Ectodermal cell (in vitro differentiated cells): ENCODE measurements around the gene TTC27.
"Not testable (repeated sequence)": the region's sequence is repeated elsewhere in the genome, so short reads cannot be mapped to it uniquely, and the experiment has no call there.

Experiments
- H3K27ac ChIP-seq: 2 replicates; pipeline ENCODE4 v1.7.0; 2013; ENCODE audit warnings: mild to moderate bottlenecking, low read depth, low read length; ENCODE audit not compliant: insufficient read depth, poor library complexity, severe bottlenecking
- H3K27me3 ChIP-seq: 2 replicates; pipeline ENCODE4 v1.7.0; 2013; ENCODE audit warnings: mild to moderate bottlenecking, low read length; ENCODE audit not compliant: insufficient read depth, control insufficient read depth, poor library complexity, severe bottlenecking
- H3K36me3 ChIP-seq: one replicate; pipeline ENCODE4 v1.7.0; 2013; ENCODE audit warnings: low read length; ENCODE audit not compliant: control insufficient read depth, insufficient read depth
- H3K4me1 ChIP-seq: one replicate; pipeline ENCODE4 v1.7.0; 2013; ENCODE audit warnings: low read length; ENCODE audit not compliant: control insufficient read depth, insufficient read depth
- H3K4me3 ChIP-seq: 2 replicates; pipeline ENCODE4 v1.7.0; 2013; ENCODE audit warnings: low read depth, low read length, control low read depth; ENCODE audit not compliant: insufficient read depth
- H3K9me3 ChIP-seq: 2 replicates; pipeline ENCODE4 v1.7.0; 2013; ENCODE audit warnings: mild to moderate bottlenecking, low read length, moderate library complexity; ENCODE audit not compliant: control insufficient read depth
- WGBS, 2 experiments: methylation state at CpG; one replicate each; pipeline ENCODE4 v1.1.7; 2013; ENCODE audit warnings: missing lambda C conversion rate in 2 of 2; 5-methylcytosine and 5-hydroxymethylcytosine counted together

Gene TTC27

DNA sequence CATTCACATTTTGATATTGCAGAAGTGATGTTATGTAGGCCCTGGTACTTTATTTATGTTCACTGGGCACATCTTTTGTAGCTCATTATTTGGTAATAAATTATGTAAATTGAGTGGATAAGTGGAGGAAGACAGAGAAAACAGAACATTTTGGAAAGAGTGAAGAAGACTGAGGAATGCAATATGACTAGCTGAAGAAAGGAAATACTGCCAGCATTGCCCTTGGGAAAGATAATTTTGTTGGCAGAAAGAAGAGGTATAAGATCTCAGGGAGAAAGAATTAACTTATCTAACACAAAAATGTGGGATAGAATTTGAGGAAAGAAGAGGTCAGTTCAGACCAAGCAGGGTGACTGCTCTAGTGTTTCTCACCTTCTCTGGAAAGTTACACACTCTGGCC is 118.8 kb downstream of the TTC27 start:
- Histone ChIP-seq H3K27ac (no peak overlapping the region), H3K36me3 (no peaks in the 10 kb centered on the region), H3K27me3 (no peaks in the 10 kb centered on the region), H3K4me3 (no peak overlapping the region), H3K9me3 (no peaks in the 10 kb centered on the region), H3K4me1 (no peaks in the 10 kb centered on the region)

- H3K27me3 ChIP-seq, result no peaks in the 10 kb centered on the region
- no peak overlapping the region for H3K4me3 ChIP-seq
- H3K4me1 ChIP-seq, result no peaks in the 10 kb centered on the region
- H3K36me3 ChIP-seq, result no peaks in the 10 kb centered on the region
- H3K27ac ChIP-seq, result no peak overlapping the region
- WGBS, 2 experiments, result 95 to 100% methylated on average over 1 of the region's 1 CpG
- H3K9me3 ChIP-seq, result no peaks in the 10 kb centered on the region
These were observed 120.3 kb downstream of the TTC27 start for GRCh38 chr2:32748158-32748557.

- H3K9me3 ChIP-seq, result no peaks in the 10 kb centered on the region
- H3K4me1 ChIP-seq, result no peaks in the 10 kb centered on the region
- H3K27me3 ChIP-seq, result no peaks in the 10 kb centered on the region
- no peak overlapping the region for H3K4me3 ChIP-seq
- no peak overlapping the region for H3K27ac ChIP-seq
- H3K36me3 ChIP-seq, result no peaks in the 10 kb centered on the region
These were observed 123.0 kb downstream of the TTC27 start for GRCh38 chr2:32750880-32751279.

DNA sequence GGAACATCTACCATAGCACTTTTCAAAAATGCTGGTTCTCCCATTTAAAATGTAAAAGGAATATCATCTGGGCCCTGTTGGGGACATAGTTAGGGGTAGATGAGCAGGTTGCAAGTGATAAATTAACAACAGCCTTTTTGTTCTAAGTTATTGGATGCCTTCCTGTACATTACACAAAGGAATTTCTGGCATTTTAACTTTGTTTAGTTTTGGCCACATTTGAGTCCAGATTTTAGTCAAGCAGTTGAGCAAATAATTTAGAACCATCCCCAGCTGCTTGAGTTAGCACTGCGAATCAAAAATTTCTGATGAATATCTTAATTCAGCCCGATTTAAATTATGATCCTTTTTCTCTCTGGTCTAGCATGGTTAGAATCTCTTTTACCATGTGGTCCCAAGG is 124.4 kb downstream of the TTC27 start:
- Histone ChIP-seq H3K9me3 (no peaks in the 10 kb centered on the region), H3K36me3 (no peaks in the 10 kb centered on the region), H3K4me1 (no peaks in the 10 kb centered on the region), H3K27me3 (no peaks in the 10 kb centered on the region), H3K4me3 (no peak overlapping the region), H3K27ac (no peak overlapping the region)
- WGBS, 2 experiments, result 69 to 79% methylated on average over 2 of the region's 2 CpGs

DNA sequence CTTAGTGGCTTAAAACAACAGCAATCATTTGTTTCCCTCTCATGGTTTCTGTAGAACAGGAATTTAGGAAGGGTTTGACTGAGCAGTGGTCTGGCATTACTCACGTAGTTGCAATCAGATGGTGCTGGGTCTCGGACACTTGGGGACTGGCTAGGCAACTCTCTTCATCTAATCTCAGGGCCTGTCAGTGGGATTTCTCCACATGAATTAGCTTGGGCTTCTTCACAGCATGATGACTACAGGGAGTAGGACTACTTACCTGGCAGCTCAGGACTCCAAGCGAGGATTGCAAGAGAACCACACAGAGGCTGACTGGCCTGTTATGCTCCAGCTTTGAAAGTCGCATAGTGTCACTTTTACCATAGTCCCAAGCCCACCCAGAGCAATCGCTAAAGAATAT is 125.1 kb downstream of the TTC27 start:
- Histone ChIP-seq H3K27me3 (no peaks in the 10 kb centered on the region), H3K9me3 (no peaks in the 10 kb centered on the region), H3K4me3 (no peak overlapping the region), H3K4me1 (no peaks in the 10 kb centered on the region), H3K27ac (no peak overlapping the region), H3K36me3 (no peaks in the 10 kb centered on the region)
- WGBS, 2 experiments, result 93 to 94% methylated on average over 4 to 5 of the region's 5 CpGs

DNA sequence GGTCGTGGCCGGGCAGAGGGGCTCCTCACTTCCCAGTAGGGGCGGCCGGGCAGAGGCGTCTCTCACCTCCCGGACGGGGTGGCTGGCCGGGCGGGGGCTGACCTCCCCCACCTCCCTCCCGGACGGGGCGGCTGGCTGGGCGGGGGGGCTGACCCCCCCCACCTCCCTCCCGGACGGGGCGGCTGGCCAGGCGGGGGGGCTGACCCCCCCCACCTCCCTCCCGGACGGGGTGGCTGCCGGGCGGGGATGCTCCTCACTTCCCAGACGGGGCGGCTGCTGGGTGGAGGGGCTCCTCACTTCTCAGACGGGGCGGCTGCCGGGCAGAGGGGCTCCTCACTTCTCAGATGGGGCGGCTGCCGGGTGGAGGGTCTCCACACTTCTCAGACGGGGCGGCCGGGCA is 126.8 kb downstream of the TTC27 start:
- H3K36me3 ChIP-seq, H3K4me3 ChIP-seq, H3K27ac ChIP-seq, H3K27me3 ChIP-seq, H3K4me1 ChIP-seq, H3K9me3 ChIP-seq: not testable (repeated sequence)
- 87 to 89% methylated on average over 23 to 27 of the region's 31 CpGs for WGBS, 2 experiments

GRCh38 chr2:32755666-32756065 is 127.8 kb downstream of the TTC27 start:
- 88 to 96% methylated on average over 1 of the region's 1 CpG for WGBS, 2 experiments
- Histone ChIP-seq H3K4me3 (no peak overlapping the region), H3K27ac (no peak overlapping the region), H3K9me3 (no peaks in the 10 kb centered on the region), H3K4me1 (no peaks in the 10 kb centered on the region), H3K36me3 (peaks cover 6% of the 10 kb centered on the region), H3K27me3 (no peaks in the 10 kb centered on the region)

DNA sequence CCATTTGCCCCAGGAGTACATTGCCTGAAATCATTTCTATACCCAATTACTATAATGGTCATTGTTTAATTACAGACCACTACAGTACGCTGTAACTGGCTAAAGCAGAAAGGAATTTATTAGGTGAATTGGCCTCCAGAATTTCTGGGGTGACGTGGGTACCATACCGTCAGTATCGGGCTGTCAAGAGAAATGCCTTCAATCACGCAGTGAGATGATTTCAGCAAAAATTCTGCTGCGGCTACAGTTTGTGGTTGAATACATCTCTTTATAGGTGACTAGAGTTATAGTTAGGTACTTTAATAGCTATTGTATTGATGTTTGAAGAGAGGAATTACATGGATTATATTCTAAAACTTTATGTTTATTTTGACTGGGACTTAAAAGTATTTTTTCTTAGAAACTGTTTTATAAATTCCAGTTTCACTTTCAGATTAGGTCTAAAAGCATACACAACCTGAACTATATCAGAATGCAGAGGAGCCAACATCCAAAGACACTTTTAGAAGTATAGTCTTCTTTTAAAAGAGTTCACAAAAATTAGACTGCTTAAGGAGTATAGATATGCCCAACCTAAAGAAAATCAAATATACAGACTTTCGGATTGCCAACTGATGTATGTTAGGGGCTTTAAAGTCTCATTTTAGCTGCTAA is 128.4 kb downstream of the TTC27 start:
- H3K9me3 ChIP-seq, result no peaks in the 10 kb centered on the region
- H3K4me3 ChIP-seq, result no peak overlapping the region
- H3K4me1 ChIP-seq, result no peaks in the 10 kb centered on the region
- no peaks in the 10 kb centered on the region for H3K27me3 ChIP-seq
- H3K27ac ChIP-seq, result no peak overlapping the region
- 94 to 96% methylated on average over 7 of the region's 7 CpGs for WGBS, 2 experiments
- peaks cover 6% of the 10 kb centered on the region for H3K36me3 ChIP-seq

DNA sequence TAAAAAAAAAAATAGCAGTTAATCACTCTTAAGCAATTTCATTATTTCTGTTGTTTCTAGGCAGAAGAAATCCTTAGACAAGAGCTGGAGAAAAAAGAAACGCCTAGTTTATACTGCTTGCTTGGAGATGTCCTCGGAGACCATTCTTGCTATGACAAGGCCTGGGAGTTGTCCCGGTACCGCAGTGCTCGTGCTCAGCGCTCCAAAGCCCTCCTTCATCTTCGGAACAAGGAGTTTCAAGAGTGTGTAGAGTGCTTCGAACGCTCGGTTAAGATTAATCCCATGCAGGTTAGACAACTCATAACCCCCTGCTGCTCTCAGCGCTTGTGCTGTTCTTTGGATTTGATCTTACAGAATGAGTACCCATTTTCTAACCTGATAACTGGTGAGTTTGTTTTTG is 130.4 kb downstream of the TTC27 start:
- Histone ChIP-seq H3K27ac (no peak overlapping the region), H3K36me3 (peaks cover 6% of the 10 kb centered on the region), H3K9me3 (no peaks in the 10 kb centered on the region), H3K4me3 (no peak overlapping the region), H3K4me1 (no peaks in the 10 kb centered on the region), H3K27me3 (no peaks in the 10 kb centered on the region)
- 94 to 96% methylated on average over 11 of the region's 11 CpGs for WGBS, 2 experiments

DNA sequence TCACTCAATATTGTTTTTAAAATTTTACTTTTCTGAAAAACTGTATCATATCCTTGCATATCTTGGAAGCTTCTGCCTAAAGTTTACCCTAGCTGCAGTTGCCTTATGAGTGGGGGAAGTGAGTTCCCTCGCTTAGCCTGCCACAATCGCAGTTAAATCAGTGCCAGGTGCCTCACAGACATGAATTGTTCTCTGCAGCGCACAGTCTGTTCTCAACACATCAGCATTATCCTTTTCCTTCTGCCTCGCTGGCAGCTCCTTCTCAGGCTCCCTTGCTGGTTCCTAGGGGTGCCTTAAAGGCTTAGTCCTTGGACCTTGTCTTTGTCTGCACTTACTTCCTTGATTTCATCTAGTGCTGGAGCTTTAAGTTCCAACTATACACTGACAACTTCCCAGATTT is 132.8 kb downstream of the TTC27 start:
- H3K36me3 ChIP-seq, result peaks cover 6% of the 10 kb centered on the region
- 90% methylated on average over 4 of the region's 4 CpGs for WGBS, 2 experiments
- H3K4me1 ChIP-seq, result no peaks in the 10 kb centered on the region
- no peaks in the 10 kb centered on the region for H3K9me3 ChIP-seq
- no peaks in the 10 kb centered on the region for H3K27me3 ChIP-seq
- H3K27ac ChIP-seq, result no peak overlapping the region
- no peak overlapping the region for H3K4me3 ChIP-seq
